GM21447 (cell line): ENCODE measurements around the gene KRABD2.
"Not testable (repeated sequence)": the region's sequence is repeated elsewhere in the genome, so short reads cannot be mapped to it uniquely, and the experiment has no call there.

Source experiments
- ATAC-seq: cut with Tn5 transposase; IDR thresholded peaks from one replicate; pipeline ENCODE4 v1.9.1; 2021; ENCODE audit not compliant: unreplicated experiment

The KRABD2 gene

DNA sequence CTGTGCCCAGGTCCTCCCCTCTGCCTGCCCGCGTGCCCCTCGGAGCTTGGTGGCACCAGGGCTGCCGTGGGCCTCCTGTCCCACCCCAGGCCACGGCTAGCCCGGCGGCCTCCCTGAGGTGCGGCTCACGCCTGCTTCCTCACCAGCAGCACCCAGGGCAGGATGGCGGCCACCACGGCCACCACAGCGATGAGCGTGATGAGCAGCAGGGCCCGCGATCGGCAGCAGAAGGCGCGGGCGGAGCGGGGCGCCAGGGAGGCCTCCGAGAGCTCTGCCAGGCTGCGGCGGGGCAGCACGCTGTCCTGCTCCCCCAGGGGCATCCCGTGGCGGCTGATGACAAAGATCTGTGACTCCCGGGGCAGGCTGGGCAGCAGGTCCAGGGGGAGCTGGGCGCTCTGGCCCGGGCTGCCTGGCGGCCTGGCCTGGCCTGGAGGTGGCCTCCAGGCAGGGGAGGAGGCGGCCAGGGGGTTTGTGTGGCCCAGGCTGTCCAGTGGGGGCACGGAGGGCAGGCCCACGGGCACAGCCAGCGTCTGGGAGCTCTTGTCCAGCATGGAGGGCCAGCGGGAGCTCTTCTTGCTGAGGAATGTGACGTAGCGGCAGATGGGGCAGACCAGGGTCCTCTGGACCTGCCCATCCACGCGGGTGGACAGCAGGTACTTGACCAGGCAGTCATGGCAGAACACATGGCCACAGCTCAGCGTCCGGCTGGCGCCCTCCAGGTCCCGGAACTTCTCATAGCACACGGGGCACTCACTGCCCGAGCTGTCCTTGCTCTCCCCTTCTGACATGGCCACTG, 16.4 kb upstream of the KRABD2 start:
- no peak for ATAC-seq

- ATAC-seq: no peak
These were observed 15.8 kb upstream of the KRABD2 start for GRCh38 chr17:8392274-8392673.

- ATAC-seq: no peak
These were observed 15.2 kb upstream of the KRABD2 start for GRCh38 chr17:8391711-8392110.

GRCh38 chr17:8387914-8388651, 11.6 kb upstream of the KRABD2 start:
- no peak for ATAC-seq

DNA sequence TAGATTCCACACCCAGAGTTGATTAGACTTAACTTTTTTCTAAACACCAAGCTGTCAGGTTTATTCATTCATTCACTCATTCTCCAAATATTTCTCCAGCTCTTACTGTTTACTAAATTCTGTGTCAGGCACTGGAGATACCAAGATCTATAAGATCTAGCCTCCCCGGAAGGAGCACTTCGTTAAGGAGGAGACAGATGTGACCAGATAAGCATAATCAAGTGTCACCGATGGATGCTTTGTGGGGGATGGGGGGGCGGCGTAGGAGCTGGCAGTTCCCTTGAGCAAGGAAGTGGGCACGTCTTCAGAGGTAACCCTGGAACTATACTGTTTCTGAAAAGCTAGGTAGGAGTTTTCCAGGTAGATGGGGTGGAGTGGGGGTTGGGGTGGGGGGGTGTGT, 10.3 kb upstream of the KRABD2 start:
- ATAC-seq: no peak

GRCh38 chr17:8384801-8385378, 8.4 kb upstream of the KRABD2 start:
- no peak for ATAC-seq

GRCh38 chr17:8383143-8383822, 6.8 kb upstream of the KRABD2 start, which contains the start of gene RPL26:
RPL26 (minus strand) TSS chr17:8383193; CDS start chr17:8382310, 883 bp downstream.
- ATAC-seq: peak; percentile 88

- peak; percentile 8 for ATAC-seq
These were observed 6.3 kb upstream of the KRABD2 start for GRCh38 chr17:8382880-8383142.

DNA sequence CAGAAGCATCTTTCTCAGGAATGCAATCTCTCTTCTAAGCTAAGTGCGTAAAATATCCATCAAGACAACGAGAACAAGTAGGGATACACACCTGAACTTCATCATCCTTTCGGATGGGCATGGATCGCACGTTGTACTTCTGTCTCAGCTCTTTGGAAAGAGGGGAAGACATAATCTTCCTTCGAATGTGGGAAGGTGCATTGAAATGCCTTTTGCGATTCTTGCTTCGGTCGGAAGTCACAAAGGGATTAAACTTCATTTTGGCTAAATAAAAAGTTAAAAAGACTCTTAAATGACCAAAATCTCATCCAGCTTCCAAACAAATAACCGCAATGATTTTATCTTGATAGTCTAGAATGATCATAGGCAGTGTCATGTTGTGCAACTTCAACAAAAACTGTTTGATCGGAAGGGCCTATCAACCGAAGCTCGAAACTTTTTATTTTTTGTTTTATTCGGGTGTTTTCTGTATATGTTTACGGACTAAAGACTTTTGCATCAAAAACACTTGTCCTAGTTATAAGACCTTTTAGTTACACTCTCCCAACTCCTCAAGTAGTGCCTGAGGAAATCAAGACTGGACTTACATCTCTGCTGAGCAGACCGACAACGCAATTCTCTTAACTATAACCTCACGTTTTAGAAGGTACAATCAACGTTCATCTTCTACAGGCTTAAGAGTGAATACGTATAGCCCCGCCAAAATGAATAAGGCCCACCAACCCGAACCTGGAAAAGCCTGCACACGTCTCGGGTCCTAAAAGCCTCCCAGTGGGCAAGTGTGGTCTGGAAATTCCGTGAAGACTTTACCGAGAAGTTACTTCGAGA, 5.8 kb upstream of the KRABD2 start:
- no peak for ATAC-seq

DNA sequence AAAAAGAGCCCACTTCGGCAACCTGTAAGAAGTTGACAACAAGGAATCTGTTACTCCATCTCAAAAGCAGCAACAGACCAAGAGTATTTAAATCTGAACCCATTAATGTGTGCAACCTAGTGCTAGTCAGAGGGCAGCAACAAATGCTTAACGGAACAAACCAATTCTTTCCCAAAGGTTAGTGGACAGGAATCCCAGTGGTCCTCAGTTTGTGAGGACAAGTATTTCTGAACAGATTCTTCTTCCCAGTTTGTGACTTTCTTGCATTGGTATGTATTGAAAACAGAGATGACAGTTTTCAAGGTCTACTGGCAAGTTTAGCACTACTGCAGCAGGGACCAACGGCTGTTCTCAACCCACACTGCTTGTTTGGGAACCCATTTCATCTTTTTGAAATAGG, 3.5 kb upstream of the KRABD2 start:
- ATAC-seq: no peak

DNA sequence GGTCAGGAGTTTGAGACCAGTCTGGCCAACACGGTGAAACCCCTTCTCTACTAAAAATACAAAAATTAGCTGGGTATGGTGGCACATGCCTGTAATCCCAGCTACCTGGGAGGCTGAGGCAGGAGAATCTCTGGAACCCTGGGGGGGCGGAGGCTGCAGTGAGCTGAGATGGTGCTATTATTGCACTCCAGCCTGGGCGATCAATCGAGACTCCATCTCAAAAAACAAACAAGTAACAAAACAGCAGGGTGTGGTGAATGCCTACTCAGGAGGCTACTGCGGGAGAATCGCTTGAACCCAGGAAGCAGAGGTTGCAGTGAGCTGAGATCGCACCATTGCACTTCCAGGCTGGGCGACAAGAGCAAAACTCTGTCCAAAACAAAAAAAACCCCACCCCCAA, 1.6 kb upstream of the KRABD2 start:
- not testable (repeated sequence) for ATAC-seq

GRCh38 chr17:8377422-8377821, 918 bp upstream of the KRABD2 start:
- ATAC-seq: no peak

- no peak for ATAC-seq
These were observed 705 bp downstream of the KRABD2 start for GRCh38 chr17:8375738-8376259.

DNA sequence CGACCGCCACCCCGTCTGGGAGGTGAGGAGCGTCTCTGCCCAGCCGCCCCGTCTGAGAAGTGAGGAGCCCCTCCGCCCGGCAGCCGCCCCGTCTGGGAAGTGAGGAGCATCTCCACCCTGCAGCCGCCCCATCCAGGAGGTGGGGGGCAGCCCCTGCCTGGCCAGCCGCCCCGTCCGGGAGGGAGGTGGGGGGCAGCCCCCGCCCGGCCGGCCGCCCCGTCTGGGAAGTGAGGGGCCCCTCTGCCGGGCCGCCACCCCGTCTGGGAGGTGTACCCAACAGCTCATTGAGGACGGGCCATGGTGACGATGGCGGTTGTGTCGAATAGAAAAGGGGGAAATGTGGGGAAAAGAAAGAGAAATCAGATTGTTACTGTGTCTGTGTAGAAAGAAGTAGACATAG, 2.6 kb downstream of the KRABD2 start:
- not testable (repeated sequence) for ATAC-seq

- no peak for ATAC-seq
These were observed 4.1 kb downstream of the KRABD2 start for GRCh38 chr17:8372422-8372821.

DNA sequence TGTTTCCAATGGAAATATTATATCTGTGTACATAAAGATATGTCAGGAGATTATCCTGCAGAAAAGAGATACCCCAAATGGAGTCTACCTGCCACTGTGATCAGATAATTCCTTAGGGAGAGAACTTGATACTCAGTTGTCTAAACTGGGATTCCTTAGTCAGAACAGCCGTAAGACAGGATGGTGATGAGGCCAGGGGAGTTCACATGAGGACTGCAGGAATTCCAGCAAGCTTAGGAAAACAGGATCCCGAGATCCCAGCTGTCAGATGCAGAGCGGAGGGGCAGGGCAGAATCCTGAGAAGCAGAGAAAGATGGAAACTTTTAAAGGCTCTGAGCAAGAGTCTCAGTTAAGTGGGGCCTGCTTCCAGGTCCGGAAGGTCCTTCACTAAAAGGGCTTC, 4.7 kb downstream of the KRABD2 start:
- ATAC-seq: no peak

GRCh38 chr17:8369944-8370343, 6.6 kb downstream of the KRABD2 start:
- no peak for ATAC-seq

GRCh38 chr17:8368193-8368592, 8.3 kb downstream of the KRABD2 start:
- no peak for ATAC-seq

DNA sequence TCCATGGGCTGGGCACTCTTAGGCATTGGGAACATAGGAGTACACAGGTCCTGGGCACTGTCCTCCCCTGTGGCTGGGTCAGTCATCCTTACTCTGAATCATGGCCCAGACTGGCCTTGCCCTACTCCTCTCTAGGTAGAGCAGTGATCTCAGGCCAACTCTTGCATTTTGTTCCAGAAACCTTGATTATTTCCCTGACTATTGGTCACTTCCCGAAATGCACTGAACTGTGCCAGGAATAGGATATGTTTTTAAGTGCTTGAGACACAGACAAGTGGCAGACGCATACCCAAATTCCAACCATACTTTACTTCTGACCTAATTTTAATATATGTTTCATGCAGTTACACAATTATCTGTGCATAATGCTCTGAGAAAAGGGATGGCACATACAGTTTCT, 10.3 kb downstream of the KRABD2 start:
- no peak for ATAC-seq

DNA sequence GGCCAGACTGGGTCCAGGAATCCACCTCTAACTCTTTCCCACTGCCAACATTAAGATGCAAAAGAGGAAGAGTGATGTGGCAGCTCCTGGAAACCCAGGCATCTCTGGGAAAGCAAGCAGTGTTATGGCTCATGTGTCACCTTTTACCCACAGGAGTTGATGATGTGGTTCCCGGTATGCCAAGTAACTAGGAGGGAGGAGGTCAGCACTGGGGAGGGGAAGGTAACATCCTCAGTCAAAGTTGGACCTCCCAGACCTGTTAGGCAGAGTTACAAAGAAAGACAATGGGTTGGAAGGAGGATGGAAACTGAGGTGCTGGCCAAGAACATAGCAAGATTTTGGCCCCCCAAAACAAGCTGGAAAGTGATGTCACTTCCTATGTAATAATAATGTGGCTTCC, 11.4 kb downstream of the KRABD2 start:
- ATAC-seq: no peak
